Hippocampal formation (tissue), 2 donors: ENCODE measurements around the gene SH3GL3.

Experiments
- DNase-seq, 2 donors: peaks; one replicate each; lab custom pipeline; 2025; lab: John Stamatoyannopoulos, UW

SH3GL3 gene

GRCh38 chr15:83462026-83462425 is 14.9 kb downstream of the SH3GL3 start:
- DNase-seq = no peak

DNA sequence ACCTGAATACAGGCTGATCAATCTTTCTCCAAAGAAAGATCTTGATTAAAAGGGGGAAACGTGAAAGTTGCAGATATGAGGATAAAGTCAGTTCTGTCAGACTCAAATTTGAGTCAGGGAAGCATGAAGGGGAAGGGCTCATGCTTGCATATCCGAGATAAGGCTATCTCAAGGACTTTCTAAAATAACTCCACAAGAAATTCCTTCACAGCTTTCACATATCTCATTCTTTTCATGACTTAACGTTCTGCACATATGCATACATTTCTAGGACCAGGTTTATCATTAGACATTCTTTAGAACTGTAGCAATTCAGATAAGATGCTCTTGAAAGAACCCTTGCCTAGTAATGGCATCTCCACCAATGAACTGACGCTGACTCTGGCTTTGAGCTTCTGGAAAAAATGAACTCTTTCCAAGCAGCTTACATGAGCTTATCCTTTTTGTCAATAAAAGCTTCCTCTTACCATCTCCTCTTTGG is 15.9 kb downstream of the SH3GL3 start:
- no peak for DNase-seq

DNA sequence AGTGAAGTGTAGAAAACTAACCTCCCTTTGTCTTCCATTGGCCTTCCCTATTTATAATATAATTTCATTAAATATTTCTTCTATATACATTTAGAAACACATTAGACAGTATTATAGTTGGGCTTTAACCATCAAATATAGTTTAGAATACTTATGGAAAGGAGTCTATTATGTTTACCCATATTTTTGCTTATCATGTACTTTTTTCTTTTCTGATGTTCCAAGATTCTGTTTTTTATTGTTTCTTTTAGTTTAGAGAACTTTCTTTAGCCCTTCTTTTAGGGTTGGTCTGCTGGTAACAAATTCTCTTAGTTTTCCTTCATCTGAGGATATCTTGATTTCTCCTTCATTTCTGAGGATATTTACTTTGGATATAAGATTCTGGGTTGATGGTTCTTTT is 23.7 kb downstream of the SH3GL3 start:
- DNase-seq = no peak

DNA sequence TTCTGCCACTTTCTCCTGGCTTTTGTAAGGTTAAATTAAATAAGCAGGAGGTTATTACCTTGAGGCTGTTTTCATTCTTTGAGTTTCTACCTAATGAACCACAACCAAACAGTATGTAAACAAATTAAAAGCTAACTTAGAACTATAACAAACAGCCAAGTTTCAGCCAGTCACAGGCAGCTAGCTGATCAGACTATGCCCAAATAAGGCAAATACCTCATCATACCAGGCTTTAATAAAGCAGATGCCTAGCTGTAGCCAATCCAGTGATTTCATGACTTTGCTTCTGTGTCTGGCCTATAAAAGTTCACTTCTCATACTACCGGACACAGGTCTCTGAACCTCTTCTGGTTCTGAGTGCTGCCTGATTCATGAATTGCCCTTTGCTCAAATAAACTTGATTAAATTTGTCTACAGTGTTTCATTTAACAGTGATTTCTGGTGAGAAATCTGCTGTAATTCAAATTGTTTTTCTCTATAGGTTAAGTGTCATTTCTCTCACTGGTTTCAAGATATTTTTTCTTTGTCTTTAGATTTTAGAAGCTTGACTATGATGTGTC is 24.2 kb downstream of the SH3GL3 start:
- no peak for DNase-seq

DNA sequence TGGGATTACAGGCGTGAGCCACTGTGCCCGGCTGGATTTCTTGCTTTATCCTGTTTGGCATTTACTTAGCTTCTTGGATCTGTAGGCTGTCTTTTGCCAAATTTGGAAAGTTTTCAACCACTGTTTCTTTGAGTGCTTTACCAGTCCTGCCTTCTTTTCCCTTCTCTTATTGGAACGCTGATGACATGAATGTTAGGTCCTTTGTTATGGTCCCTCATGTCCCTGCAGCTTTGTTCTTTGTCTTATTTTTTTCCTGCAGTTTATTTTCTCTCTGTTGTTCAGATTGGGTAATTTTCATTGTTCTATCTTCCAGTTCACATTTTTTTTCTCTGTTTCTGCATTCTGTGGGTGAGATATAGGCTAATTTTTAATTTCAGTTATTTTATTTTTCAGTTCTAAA is 25.0 kb downstream of the SH3GL3 start:
- DNase-seq = peak in 1 of 2 donors; percentile 71

DNA sequence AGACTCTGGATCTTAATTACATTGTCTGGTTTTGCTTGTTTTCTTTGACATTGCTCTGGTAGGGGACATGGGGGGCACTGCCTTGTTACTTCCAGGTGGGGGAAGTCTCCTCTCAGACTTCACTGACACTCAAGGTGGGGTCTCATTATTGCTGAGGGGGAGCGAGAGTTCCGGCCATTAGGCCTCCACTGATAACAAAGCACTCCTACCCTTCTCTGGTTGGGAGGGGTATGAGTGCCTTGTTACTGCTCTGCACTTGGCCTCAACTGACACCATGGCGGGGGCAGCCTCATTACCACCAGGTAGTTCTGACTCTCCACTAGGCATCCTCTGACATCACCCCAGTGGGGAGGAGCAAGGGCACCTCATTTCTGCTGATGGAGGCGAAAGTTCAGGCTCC is 25.7 kb downstream of the SH3GL3 start:
- DNase-seq = no peak

DNA sequence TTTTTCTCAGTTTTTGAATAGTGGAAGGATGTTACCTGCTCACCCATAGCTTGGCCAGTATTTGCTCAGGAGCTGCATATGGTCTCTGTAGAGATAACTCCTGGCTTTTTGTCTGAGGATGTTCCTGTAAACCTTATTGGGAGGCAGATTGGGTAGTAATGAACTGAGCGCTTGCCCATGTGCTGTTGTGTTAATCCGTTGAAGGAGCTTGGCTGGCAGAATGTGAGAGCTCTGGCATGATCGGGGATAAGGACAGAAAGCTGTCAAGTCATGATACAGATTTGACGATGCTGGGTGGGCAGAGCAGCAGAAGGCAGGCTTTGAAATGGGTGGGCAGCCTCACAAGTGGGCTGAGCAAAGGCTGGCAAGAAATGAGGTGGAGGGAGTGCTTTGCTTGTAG is 27.4 kb downstream of the SH3GL3 start:
- peak; percentile 19 to 23 for DNase-seq

- no peak for DNase-seq
Observed at GRCh38 chr15:83475551-83475950, 28.4 kb downstream of the SH3GL3 start.

DNA sequence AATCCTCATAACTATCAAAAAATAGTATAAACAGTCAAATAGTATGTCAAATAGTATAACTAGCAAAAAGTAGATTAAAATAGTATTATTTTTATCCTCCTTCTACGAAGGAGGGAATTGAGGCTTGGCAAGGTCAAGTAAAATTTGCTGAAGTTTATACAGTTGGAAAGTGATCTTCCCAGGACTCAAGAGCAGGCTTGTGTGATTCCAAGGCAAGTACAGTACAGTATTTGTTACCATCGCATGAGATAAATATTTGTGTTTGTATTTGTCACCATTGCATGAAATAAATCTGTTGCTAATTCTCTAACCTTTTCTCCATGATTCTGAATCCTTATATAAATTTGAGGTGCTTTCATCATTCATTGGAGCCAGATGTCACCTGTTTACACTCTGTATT is 28.9 kb downstream of the SH3GL3 start:
- no peak for DNase-seq

GRCh38 chr15:83476708-83477107 is 29.6 kb downstream of the SH3GL3 start:
- DNase-seq = no peak

GRCh38 chr15:83477172-83477807 is 30.1 kb downstream of the SH3GL3 start:
- no peak for DNase-seq

- DNase-seq = no peak
Observed at GRCh38 chr15:83477808-83478537, 30.8 kb downstream of the SH3GL3 start.

DNA sequence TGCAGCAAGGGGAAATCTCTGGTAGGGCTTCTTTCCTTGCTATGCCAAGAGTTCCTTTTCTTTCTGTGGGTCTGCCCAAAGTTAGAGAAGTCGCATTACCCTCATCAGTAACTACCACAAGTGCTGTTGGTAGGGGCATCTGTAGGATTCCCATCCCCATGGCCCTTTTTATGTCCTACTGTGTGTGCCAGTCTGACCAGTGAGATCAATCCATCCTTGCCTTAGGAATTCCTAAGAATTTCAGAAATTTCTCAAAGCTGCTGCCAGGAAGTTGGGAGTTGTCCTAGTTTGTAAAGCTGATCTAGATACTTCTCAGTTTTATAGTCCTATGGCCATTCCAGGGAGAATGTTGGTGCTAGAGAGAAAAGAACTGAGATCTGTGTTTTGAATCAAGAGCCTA is 36.5 kb downstream of the SH3GL3 start:
- DNase-seq = no peak

- DNase-seq = peak in 1 of 2 donors; percentile 10
Observed at GRCh38 chr15:83484636-83485035, 37.5 kb downstream of the SH3GL3 start.

GRCh38 chr15:83486363-83486762 is 39.2 kb downstream of the SH3GL3 start:
- DNase-seq = no peak

DNA sequence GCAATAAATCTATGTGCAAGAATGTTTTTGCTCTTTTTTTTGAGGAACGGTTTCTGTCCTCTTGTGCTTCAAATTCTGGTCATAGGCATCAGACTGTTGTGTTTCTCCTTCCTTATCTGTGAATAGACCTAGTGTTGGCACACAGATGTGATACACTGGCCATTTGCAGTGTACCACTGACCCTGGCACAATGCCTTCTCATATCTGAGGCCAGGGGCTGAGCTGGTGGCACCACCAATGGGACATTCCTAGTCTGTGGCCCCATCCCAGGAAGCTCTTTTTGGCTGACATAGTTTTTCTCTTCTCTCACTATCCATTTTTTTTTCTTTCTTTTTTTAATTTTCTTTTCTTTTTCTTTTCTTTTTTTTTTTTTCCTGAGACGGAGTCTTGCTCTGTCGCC is 40.4 kb downstream of the SH3GL3 start:
- DNase-seq = no peak

DNA sequence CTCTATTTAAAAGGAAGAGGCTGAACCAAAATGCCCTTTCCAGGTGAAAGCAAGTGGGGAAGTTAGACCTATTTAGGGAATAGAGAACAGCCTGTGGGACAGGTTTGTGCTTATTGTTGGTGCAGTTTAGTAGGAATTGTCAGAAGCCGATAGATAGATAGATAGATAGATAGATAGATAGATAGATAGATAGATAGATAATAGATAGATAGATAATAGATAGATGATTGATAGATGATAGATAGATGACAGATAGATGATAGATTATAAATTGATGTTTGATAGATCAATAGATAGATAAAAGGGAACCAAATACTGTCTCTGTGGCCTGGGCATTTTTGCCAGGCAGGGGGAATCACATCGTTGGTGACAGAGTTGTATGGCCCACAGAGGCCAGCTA is 42.5 kb downstream of the SH3GL3 start:
- DNase-seq = no peak

GRCh38 chr15:83491486-83491885 is 44.3 kb downstream of the SH3GL3 start:
- no peak for DNase-seq

DNA sequence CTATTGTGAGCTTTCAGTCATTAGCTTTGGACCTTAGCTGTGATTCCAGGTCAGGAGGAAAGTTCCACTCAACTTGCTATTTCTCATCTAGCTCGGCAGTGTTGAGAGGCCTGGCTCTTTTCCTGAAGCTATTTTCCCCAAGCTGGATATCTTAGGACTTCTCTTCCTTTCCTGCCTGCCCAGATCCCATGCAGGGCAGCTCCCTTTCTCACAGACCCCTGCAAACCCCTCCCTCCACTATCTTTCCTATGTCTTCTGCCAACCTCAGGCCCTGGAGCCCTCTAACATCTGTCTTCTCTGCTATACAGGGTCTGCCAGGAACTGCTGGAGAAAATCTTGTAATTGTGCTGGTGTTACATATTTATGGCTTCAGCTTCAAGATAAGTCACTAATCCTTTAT is 49.6 kb downstream of the SH3GL3 start:
- DNase-seq = no peak

- no peak for DNase-seq
Observed at GRCh38 chr15:83498374-83498773, 51.2 kb downstream of the SH3GL3 start.

DNA sequence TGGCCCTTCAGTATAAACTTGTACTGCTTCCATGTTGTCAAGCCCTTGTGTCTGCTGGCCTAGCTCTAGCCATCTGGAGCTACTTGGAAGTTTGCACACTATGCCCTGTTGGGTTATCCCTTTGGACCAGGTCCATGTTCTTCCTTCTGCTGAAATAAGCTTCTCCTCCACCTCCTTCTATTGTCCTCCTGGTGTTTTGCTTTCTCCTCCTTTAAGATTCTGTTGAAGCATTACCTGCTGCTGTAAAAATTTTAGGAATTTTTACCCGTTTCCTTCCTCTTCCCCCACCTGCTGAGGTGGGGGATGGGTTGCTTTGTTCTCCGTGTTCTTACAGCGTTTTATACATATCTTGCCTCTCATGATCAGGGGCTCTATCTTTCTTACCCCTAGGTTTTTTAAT is 51.7 kb downstream of the SH3GL3 start:
- DNase-seq = no peak

DNA sequence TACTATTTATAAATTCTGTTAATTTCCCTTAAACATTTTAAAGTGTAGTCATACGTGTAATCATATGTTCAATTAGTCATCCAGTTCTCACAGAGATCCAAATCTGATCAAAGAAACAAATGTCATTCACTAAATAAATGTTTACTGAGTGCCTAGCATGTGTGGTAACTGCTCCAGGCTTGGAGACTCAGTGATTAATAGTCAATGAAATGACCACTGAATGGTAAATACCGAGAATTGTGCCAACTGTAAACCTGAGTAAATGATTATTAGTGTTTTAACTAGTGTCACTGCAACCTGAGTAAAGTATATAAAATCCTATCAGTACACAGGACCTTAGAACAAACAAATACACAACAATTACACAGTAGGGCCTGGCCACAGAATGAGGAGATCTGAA is 52.3 kb downstream of the SH3GL3 start:
- no peak for DNase-seq

GRCh38 chr15:83503595-83504364 is 56.6 kb downstream of the SH3GL3 start:
- no peak for DNase-seq
